NCI-H69 (cell line): ENCODE measurements around the gene EIF5A2.
A peak's percentile ranks its signal among the peaks of the same experiment; 100 is the strongest.

Source experiments
- DNase-seq: peaks from one replicate; lab custom pipeline; 2025; lab: John Stamatoyannopoulos, UW

The EIF5A2 gene

DNA sequence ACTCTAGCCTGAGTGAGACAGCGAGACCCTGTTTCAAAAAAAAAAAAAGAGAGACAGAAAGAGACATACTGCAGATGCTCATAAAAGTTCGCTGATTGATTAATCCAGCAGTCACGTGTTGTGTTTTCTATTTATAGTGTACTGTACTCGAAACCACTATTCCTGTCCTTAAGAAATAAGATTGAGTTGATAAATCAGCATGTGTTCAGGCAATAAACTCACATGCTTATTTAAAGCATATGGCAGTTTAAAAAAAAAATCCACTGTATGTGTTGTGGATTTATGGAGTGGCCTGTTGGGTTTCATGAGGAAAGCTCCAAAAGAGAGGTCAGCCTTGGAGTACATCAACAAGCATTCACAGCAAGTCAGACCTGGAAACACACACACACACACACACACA is 56.1 kb downstream of the EIF5A2 start:
- DNase-seq: no peak

DNA sequence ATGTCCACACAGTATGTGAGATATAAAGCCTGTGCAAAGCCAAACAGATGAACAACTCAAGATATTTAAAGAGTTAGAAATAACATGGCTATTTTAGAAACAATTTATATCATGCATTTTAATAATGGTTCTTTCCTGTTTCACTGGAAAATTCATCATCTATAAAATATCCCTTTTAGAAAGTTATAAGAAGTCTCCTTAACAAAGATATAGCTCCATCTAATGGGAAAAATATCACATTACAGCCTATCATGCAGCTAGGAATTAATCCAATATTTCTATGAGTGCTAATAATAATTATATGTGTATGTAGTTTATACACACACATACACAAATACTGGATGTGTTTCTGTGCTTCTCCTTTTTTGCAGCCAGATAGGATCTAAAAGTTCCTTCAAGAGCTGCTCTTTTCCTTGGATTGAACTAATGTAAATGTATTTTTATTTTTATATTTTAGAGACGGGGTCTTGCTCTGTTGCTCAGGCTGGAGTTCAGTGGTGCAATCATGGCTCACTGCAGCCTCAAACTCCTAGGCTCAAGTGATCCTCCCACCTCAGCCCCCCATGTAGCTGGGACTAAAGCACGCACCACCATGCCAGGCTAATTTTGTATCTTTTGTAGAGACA is 60.0 kb downstream of the EIF5A2 start:
- DNase-seq: peak; percentile 35

GRCh38 chr3:170844377-170844776 is 64.1 kb downstream of the EIF5A2 start:
- DNase-seq: no peak

- no peak for DNase-seq
Measured at GRCh38 chr3:170840291-170840859, 68.1 kb downstream of the EIF5A2 start.

DNA sequence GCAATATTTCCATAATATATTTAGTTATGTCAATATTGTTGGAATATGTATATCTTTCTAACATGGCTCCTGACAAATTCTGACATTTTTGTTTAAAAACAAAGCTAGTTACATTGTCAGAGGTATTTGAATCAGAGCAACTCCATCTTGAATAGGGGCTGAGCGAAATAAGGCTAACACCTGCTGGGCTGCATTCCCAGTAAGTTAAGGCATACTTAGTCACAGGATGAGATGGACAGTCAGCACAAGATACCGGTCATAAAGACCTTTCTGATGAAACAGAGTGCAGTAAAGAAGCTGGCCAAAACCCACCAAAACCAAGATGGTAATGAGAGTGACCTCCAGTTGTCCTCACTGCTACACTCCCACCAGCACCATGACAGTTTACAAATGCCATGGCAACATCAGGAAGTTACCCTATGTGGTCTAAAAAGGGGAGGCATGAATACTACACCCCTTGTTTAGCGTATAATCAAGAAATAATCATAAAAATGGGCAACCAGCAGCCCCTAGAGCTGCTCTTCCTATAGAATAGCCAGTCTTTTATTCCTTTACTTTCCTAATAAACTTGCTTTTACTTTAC is 68.8 kb downstream of the EIF5A2 start:
- no peak for DNase-seq
